ENCODE results near the gene SMYD4. TPM values are rescaled to one million over a fixed set of nuclear protein-coding genes. Genes with fewer than 3 reads are reported as not detected.
A peak's percentile ranks its signal among the peaks of the same experiment; 100 is the strongest.

SMYD4 gene
- total and polyA plus RNA-seq, 9 of the 15 experiments (the other 6 are each of a cell fraction or from before 2014, with no cell fraction given), result 1.3 to 10.2 (median 6.7) TPM

DNA sequence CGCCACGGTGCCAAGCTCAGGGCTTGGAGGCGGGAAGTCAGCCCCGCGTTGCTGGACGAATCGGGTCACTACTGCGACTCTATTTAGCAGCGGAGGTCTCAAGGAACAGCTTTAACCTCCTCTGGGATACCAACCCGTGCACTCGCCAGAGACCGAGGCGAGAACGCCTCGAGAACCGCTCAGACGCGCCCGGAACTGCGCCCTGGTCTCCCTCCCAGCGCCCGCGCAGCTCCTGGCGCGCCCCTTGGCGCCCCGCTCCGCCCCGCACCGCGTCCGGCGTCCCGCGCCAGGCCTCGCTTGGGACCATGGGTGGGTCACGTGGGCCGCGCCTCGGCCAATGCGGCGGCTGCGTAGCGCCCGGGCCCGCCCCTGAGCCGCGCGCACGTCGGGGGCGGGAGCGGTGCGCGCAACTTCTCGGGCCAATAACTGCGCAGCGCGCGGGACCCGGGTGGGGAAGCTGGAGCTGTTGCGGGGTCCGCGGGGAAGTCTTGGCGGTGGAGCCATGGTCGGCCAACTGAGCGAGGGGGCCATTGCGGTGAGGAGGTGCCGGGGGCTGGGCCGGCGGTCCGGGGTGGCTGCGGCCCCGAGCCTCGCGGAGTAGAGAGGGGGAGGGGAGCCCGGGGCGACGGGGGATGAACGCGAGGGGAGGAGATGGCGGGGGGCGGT lies at the start of gene SMYD4, which contains the start of gene RPA1 (continued):
- TF ChIP-seq HMG20A (CRISPR knock-in tag; conservative IDR thresholded peaks at IDR 0.05), result no peak
- no peak for TF ChIP-seq SP2 (IDR thresholded peaks at IDR 0.05; ENCODE audit: extremely low read depth, low read depth, low read length, poor library complexity, severe bottlenecking)
- TF ChIP-seq POLR2G (IDR thresholded peaks at IDR 0.05; ENCODE audit: low read depth, low read length), result peak; percentile 87
- peak; percentile 82 for TF ChIP-seq RBFOX2 (IDR thresholded peaks at IDR 0.05; ENCODE audit: low read depth, low read length)
- no peak for TF ChIP-seq CBX3 (IDR thresholded peaks at IDR 0.05; ENCODE audit: borderline replicate concordance in 1 of 2, low read length in 2 of 2)
- peak; percentile 44 for TF ChIP-seq HMGN3 (IDR thresholded peaks at IDR 0.05; ENCODE audit: borderline replicate concordance, extremely low read depth, insufficient read length, low read depth, low read length)
- no peak for TF ChIP-seq ZC3H4 (CRISPR knock-in tag; IDR thresholded peaks at IDR 0.05; ENCODE audit: borderline replicate concordance)
- peak; percentile 96 for TF ChIP-seq CTBP1 (IDR thresholded peaks at IDR 0.05; ENCODE audit: borderline replicate concordance)
- no peak for TF ChIP-seq STAG1 (CRISPR knock-in tag; IDR thresholded peaks at IDR 0.05; ENCODE audit: borderline replicate concordance)
- TF ChIP-seq NFRKB (IDR thresholded peaks at IDR 0.05; ENCODE audit: low read depth), result no peak
- no peak for TF ChIP-seq ZNF583 (CRISPR knock-in tag; IDR thresholded peaks at IDR 0.05)
- peak; percentile 84; the same call in 1 of the 2 replicates for TF ChIP-seq PHF8 (IDR thresholded peaks at IDR 0.05; ENCODE audit: borderline replicate concordance, low read length)
- TF ChIP-seq, protein P1, sequence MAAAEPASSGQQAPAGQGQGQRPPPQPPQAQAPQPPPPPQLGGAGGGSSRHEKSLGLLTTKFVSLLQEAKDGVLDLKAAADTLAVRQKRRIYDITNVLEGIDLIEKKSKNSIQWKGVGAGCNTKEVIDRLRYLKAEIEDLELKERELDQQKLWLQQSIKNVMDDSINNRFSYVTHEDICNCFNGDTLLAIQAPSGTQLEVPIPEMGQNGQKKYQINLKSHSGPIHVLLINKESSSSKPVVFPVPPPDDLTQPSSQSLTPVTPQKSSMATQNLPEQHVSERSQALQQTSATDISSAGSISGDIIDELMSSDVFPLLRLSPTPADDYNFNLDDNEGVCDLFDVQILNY (CRISPR knock-in tag; IDR thresholded peaks at IDR 0.05), result no peak
- peak; percentile 67; the same call in 1 of the 2 replicates for TF ChIP-seq GATAD2B (IDR thresholded peaks at IDR 0.05; ENCODE audit: borderline replicate concordance)
- no peak for TF ChIP-seq ZNF253 (CRISPR knock-in tag; conservative IDR thresholded peaks at IDR 0.05)
- no peak for TF ChIP-seq GTF2A2 (tag; IDR thresholded peaks at IDR 0.05)
- TF ChIP-seq DDX20 (tag; IDR thresholded peaks at IDR 0.05; ENCODE audit: low read depth), result no peak
- TF ChIP-seq, protein P2, sequence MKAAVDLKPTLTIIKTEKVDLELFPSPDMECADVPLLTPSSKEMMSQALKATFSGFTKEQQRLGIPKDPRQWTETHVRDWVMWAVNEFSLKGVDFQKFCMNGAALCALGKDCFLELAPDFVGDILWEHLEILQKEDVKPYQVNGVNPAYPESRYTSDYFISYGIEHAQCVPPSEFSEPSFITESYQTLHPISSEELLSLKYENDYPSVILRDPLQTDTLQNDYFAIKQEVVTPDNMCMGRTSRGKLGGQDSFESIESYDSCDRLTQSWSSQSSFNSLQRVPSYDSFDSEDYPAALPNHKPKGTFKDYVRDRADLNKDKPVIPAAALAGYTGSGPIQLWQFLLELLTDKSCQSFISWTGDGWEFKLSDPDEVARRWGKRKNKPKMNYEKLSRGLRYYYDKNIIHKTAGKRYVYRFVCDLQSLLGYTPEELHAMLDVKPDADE (conservative IDR thresholded peaks at IDR 0.05; ENCODE audit: control insufficient read depth, low read depth, low read length), result no peak
- TF ChIP-seq JUNB (CRISPR knock-in tag; conservative IDR thresholded peaks at IDR 0.05), result no peak
- TF ChIP-seq, protein P3, sequence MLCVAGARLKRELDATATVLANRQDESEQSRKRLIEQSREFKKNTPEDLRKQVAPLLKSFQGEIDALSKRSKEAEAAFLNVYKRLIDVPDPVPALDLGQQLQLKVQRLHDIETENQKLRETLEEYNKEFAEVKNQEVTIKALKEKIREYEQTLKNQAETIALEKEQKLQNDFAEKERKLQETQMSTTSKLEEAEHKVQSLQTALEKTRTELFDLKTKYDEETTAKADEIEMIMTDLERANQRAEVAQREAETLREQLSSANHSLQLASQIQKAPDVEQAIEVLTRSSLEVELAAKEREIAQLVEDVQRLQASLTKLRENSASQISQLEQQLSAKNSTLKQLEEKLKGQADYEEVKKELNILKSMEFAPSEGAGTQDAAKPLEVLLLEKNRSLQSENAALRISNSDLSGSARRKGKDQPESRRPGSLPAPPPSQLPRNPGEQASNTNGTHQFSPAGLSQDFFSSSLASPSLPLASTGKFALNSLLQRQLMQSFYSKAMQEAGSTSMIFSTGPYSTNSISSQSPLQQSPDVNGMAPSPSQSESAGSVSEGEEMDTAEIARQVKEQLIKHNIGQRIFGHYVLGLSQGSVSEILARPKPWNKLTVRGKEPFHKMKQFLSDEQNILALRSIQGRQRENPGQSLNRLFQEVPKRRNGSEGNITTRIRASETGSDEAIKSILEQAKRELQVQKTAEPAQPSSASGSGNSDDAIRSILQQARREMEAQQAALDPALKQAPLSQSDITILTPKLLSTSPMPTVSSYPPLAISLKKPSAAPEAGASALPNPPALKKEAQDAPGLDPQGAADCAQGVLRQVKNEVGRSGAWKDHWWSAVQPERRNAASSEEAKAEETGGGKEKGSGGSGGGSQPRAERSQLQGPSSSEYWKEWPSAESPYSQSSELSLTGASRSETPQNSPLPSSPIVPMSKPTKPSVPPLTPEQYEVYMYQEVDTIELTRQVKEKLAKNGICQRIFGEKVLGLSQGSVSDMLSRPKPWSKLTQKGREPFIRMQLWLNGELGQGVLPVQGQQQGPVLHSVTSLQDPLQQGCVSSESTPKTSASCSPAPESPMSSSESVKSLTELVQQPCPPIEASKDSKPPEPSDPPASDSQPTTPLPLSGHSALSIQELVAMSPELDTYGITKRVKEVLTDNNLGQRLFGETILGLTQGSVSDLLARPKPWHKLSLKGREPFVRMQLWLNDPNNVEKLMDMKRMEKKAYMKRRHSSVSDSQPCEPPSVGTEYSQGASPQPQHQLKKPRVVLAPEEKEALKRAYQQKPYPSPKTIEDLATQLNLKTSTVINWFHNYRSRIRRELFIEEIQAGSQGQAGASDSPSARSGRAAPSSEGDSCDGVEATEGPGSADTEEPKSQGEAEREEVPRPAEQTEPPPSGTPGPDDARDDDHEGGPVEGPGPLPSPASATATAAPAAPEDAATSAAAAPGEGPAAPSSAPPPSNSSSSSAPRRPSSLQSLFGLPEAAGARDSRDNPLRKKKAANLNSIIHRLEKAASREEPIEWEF (CRISPR knock-in tag; IDR thresholded peaks at IDR 0.05), result no peak
- TF ChIP-seq RHOXF2B (CRISPR knock-in tag; conservative IDR thresholded peaks at IDR 0.05), result no peak
- TF ChIP-seq MED1 (CRISPR knock-in tag; IDR thresholded peaks at IDR 0.05; ENCODE audit: borderline replicate concordance), result no peak

All from K562 (cell line).